ENCODE results near the gene FAM174A. TPM values are rescaled to one million over a fixed set of nuclear protein-coding genes. Genes with fewer than 3 reads are reported as not detected.

FAM174A gene
- total RNA-seq, 1 experiment from 2014 or later, result 3.1 TPM

- Histone ChIP-seq H3K36me3 (ENCODE audit: insufficient read depth, low read length, poor library complexity, severe bottlenecking) (no peaks in the 10 kb centered on the region), H3K4me3 (ENCODE audit: low read depth, low read length, poor library complexity, severe bottlenecking) (no peak overlapping the region), H3K27ac (ENCODE audit: low read depth, low read length, poor library complexity, severe bottlenecking) (no peak overlapping the region), H3K4me1 (ENCODE audit: insufficient read depth, low read length, poor library complexity, severe bottlenecking) (no peaks in the 10 kb centered on the region), H3K9me3 (ENCODE audit: low read depth, low read length, poor library complexity, severe bottlenecking) (no peaks in the 10 kb centered on the region), H3K27me3 (replicated peaks; ENCODE audit: insufficient read depth, low read depth, low read length, poor library complexity) (no peaks in the 10 kb centered on the region)
- DNase-seq (ENCODE audit: low spot score), result no peak
- POLR2A ChIA-PET (ENCODE audit: low non-redundant PET), result no interaction called here
- BruUV-seq (replicated peaks), result no TSS peak
- intact Hi-C loops (cut with micrococcal nuclease; ENCODE audit: unreplicated experiment), result no loop called here
- TF ChIP-seq EZH2 (IDR thresholded peaks at IDR 0.05; ENCODE audit: borderline replicate concordance, low read depth, low read length, poor library complexity, severe bottlenecking) (no peak), CTCF (conservative IDR thresholded peaks at IDR 0.05; ENCODE audit: low read depth, low read length) (no peak)
- CTCF ChIA-PET, result no interaction called here
Measured at GRCh38 chr5:100616981-100617380, 81.8 kb downstream of the FAM174A start.

GRCh38 chr5:100623719-100624118 is 88.5 kb downstream of the FAM174A start:
- Histone ChIP-seq H3K36me3 (ENCODE audit: insufficient read depth, low read length, poor library complexity, severe bottlenecking) (no peaks in the 10 kb centered on the region), H3K27ac (ENCODE audit: low read depth, low read length, poor library complexity, severe bottlenecking) (no peak overlapping the region), H3K27me3 (replicated peaks; ENCODE audit: insufficient read depth, low read depth, low read length, poor library complexity) (no peaks in the 10 kb centered on the region), H3K4me3 (ENCODE audit: low read depth, low read length, poor library complexity, severe bottlenecking) (no peak overlapping the region), H3K9me3 (ENCODE audit: low read depth, low read length, poor library complexity, severe bottlenecking) (no peaks in the 10 kb centered on the region), H3K4me1 (ENCODE audit: insufficient read depth, low read length, poor library complexity, severe bottlenecking) (no peaks in the 10 kb centered on the region)
- peak; percentile 18 for DNase-seq (ENCODE audit: low spot score)
- POLR2A ChIA-PET (ENCODE audit: low non-redundant PET), result no interaction called here
- intact Hi-C loops (cut with micrococcal nuclease; ENCODE audit: unreplicated experiment), result loop anchor here (5.0 to 10.0 kb wide), 3 partner anchors 281 to 764 kb away; partner anchors contain the start of gene ST8SIA4
- CTCF ChIA-PET, result no interaction called here
- BruUV-seq (replicated peaks), result no TSS peak
- TF ChIP-seq EZH2 (IDR thresholded peaks at IDR 0.05; ENCODE audit: borderline replicate concordance, low read depth, low read length, poor library complexity, severe bottlenecking), result no peak
- TF ChIP-seq CTCF (conservative IDR thresholded peaks at IDR 0.05; ENCODE audit: low read depth, low read length), result peak; percentile 53

DNA sequence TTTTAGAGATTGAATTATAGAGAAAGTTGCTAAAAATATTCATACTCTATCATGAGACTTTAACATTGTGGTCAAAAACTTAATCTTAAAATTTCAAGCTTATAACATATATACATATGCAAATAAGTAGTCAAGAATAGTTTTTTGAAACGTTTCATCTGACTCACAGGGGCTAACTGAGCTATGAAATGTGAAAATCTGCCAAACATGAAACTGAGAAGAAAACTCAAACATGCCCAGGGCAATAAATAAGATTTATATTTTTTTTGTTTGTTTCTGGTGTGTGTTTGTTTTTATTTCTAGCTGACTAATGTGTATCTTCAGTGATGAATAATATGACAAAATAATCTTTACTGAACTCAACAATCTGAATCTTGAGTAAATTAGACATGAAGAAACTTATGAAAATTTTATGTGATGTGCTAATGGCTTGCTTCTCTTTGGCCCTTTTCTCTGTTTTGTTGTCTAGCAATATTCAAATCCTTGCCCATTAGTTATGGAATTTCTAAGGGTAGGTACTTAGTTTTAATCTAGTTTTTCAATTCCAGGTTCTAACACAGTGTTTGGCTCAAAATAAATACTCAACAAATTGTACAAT is 99.9 kb downstream of the FAM174A start:
- Histone ChIP-seq H3K4me3 (ENCODE audit: low read depth, low read length, poor library complexity, severe bottlenecking) (no peak overlapping the region), H3K9me3 (ENCODE audit: low read depth, low read length, poor library complexity, severe bottlenecking) (no peaks in the 10 kb centered on the region), H3K36me3 (ENCODE audit: insufficient read depth, low read length, poor library complexity, severe bottlenecking) (no peaks in the 10 kb centered on the region), H3K27me3 (replicated peaks; ENCODE audit: insufficient read depth, low read depth, low read length, poor library complexity) (no peaks in the 10 kb centered on the region), H3K27ac (ENCODE audit: low read depth, low read length, poor library complexity, severe bottlenecking) (no peak overlapping the region), H3K4me1 (ENCODE audit: insufficient read depth, low read length, poor library complexity, severe bottlenecking) (no peaks in the 10 kb centered on the region)
- ChIA-PET POLR2A (ENCODE audit: low non-redundant PET) (no interaction called here), CTCF (no interaction called here)
- no peak for DNase-seq (ENCODE audit: low spot score)
- intact Hi-C loops (cut with micrococcal nuclease; ENCODE audit: unreplicated experiment), result no loop called here
- BruUV-seq (replicated peaks), result no TSS peak
- TF ChIP-seq CTCF (conservative IDR thresholded peaks at IDR 0.05; ENCODE audit: low read depth, low read length), result no peak
- TF ChIP-seq EZH2 (IDR thresholded peaks at IDR 0.05; ENCODE audit: borderline replicate concordance, low read depth, low read length, poor library complexity, severe bottlenecking), result no peak
